OCI-LY3 (cell line): Measurements from ENCODE around the gene ECE1.
"Not testable (repeated sequence)": the region's sequence is repeated elsewhere in the genome, so short reads cannot be mapped to it uniquely, and the experiment has no call there.

ENCODE experiments used
- EZH2phosphoT487 ChIP-seq: fragments of 200-600 bp; shearing (Covaris generic); IDR thresholded peaks from 2 replicates; pipeline ENCODE4 v1.6.1; 2018; ENCODE audit warnings: antibody characterized with exemption, mixed run types, low read depth
- TF ChIP-seq, protein P1 (sequence below): fragments of 200-600, 300-600 bp; sonication (generic); IDR thresholded peaks from 2 replicates; pipeline ENCODE4 v1.5.1; 2014; ENCODE audit warnings: antibody characterized with exemption, low read length, low read depth

DNA sequence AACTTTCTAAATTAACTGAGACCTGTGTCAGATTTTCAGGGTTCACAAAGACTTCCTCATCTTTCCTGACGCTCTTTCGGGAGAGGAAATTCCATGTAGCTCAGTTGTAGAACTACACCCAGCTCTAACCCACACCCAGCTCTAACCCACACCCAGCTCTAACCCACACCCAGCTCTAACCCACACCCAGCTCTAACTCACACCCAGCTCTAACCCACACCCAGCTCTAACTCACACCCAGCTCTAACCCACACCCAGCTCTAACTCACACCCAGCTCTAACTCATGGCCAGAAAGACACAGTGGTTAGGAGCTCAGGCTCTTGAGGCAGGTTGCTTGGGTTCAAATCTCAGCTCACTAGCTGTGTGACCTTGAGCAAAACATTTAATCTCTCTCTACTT, 99.5 kb downstream of the ECE1 start:
- not testable (repeated sequence) for TF ChIP-seq EZH2phosphoT487
- TF ChIP-seq, protein P1, sequence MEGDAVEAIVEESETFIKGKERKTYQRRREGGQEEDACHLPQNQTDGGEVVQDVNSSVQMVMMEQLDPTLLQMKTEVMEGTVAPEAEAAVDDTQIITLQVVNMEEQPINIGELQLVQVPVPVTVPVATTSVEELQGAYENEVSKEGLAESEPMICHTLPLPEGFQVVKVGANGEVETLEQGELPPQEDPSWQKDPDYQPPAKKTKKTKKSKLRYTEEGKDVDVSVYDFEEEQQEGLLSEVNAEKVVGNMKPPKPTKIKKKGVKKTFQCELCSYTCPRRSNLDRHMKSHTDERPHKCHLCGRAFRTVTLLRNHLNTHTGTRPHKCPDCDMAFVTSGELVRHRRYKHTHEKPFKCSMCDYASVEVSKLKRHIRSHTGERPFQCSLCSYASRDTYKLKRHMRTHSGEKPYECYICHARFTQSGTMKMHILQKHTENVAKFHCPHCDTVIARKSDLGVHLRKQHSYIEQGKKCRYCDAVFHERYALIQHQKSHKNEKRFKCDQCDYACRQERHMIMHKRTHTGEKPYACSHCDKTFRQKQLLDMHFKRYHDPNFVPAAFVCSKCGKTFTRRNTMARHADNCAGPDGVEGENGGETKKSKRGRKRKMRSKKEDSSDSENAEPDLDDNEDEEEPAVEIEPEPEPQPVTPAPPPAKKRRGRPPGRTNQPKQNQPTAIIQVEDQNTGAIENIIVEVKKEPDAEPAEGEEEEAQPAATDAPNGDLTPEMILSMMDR: not testable (repeated sequence)
